ENCODE data around the gene HTD2. TPM values are rescaled to one million over a fixed set of nuclear protein-coding genes. Genes with fewer than 3 reads are reported as not detected.
A peak's percentile ranks its signal among the peaks of the same experiment; 100 is the strongest.

HTD2 gene
- total and polyA plus RNA-seq, 9 of the 15 experiments (the other 6 are each of a cell fraction or from before 2014, with no cell fraction given), result 1.8 to 22.8 (median 9.6) TPM

GRCh38 chr3:58299075-58299474, 7.2 kb upstream of the HTD2 start (continued):
- TF ChIP-seq CEBPB (tag; IDR thresholded peaks at IDR 0.05), result no peak

GRCh38 chr3:58299839-58300516, 6.3 kb upstream of the HTD2 start:
- intact Hi-C loops (cut with micrococcal nuclease), result loop anchor here (1.0 to 10.0 kb wide), 3 partner anchors 63 to 335 kb away; partner anchors contain the start of gene ABHD6
- Histone ChIP-seq H2AFZ (ENCODE audit: low read depth, low read length) (no peak overlapping the region), H3K9ac (ENCODE audit: insufficient read depth in 1 of 2, low read depth in 2 of 2, low read length in 2 of 2) (no peak overlapping the region), H3K4me1 (replicated peaks in 1 of 2; ENCODE audit: control insufficient read depth in 2 of 2, insufficient read depth in 2 of 2, low read length in 2 of 2) (no peaks in the 10 kb centered on the region), H3K79me2 (ENCODE audit: control insufficient read depth, insufficient read depth, low read length) (no peaks in the 10 kb centered on the region), H3K4me2 (ENCODE audit: insufficient read depth, low read length) (no peak overlapping the region), H3K4me3 (no peak overlapping the region), H4K20me1 (replicated peaks; ENCODE audit: control insufficient read depth, insufficient read depth, low read length) (no peaks in the 10 kb centered on the region), H3K36me3 (ENCODE audit: control insufficient read depth, insufficient read depth, low read length) (no peaks in the 10 kb centered on the region), H3K9me3 (replicated peaks; ENCODE audit: control insufficient read depth, insufficient read depth, low read depth, low read length) (peaks cover 5% of the 10 kb centered on the region; the same call in 1 of the 2 replicates), H3K27ac (ENCODE audit: extremely low read depth, low read depth, low read length) (no peak overlapping the region), H3K9me1 (ENCODE audit: control insufficient read depth, insufficient read depth, low read length) (no peaks in the 10 kb centered on the region), H3K27me3 (ENCODE audit: control insufficient read depth in 2 of 2, insufficient read depth in 2 of 2, low read length in 2 of 2) (peaks cover 0 to 21% of the 10 kb centered on the region in 2 experiments; a peak in 2 of 5 replicates)
- ATAC-seq, result no peak
- 0% methylated on average over 8 of the region's 8 CpGs for WGBS (ENCODE audit: insufficient coverage, low coverage, missing lambda C conversion rate)
- no TSS peak for BruUV-seq (replicated peaks)
- no peak for FAIRE-seq
- no peak for DNase-seq (ENCODE audit: extremely low read depth in 1 of 4, low spot score in 3 of 4)
- POLR2A ChIA-PET, result no interaction called here
- TF ChIP-seq POLR2AphosphoS5 (IDR thresholded peaks at IDR 0.05; ENCODE audit: control insufficient read depth, insufficient read depth, low read depth, low read length), result no peak
- no peak for TF ChIP-seq XRCC3 (IDR thresholded peaks at IDR 0.05)
- TF ChIP-seq ZNF695 (CRISPR knock-in tag; IDR thresholded peaks at IDR 0.05), result no peak
- TF ChIP-seq RAD21 (CRISPR knock-in tag; conservative IDR thresholded peaks at IDR 0.05 in 1 of 2, IDR thresholded peaks at IDR 0.05 in 1 of 2), result peak; percentile 52 to 59
- TF ChIP-seq CTCF (IDR thresholded peaks at IDR 0.05 in 2 of 3, conservative IDR thresholded peaks at IDR 0.05 in 1 of 3; ENCODE audit: insufficient read depth in 2 of 3, low read depth in 1 of 3, low read length in 3 of 3), result peak; percentile 14 to 48 (median 15); a peak in 3 of 6 replicates
- peak; percentile 61; the same call in 1 of the 2 replicates for TF ChIP-seq REST (IDR thresholded peaks at IDR 0.05; ENCODE audit: borderline replicate concordance)
- no peak for TF ChIP-seq REST (CRISPR knock-in tag; IDR thresholded peaks at IDR 0.05; ENCODE audit: low read depth)
- in situ Hi-C loops (cut with MboI), result loop anchor here (10.0 kb wide), 1 partner anchor 295 kb away; the partner anchor contains the start of gene FLNB
- CTCF ChIA-PET (ENCODE audit: low intra/inter-chr PET ratio), result interaction anchor here (1.0 to 2.4 kb wide), 2 partner anchors 112 to 122 kb away, joined by 3 to 27 read pairs; no protein-coding TSS in a partner anchor

Measured in K562 (cell line).